ENCODE results near the gene MYLK. TPM values are rescaled to one million over a fixed set of nuclear protein-coding genes. Genes with fewer than 3 reads are reported as not detected.

Gene MYLK
- total and polyA plus RNA-seq, 4 donors: 17.1 to 158 (median 41.9) TPM

GRCh38 chr3:123564056-123564455 is 320.1 kb downstream of the MYLK start:
- Histone ChIP-seq H3K36me3 (ENCODE audit: control insufficient read depth in 4 of 4, insufficient read depth in 3 of 4, low read depth in 1 of 4, low read length in 3 of 4) (peaks cover 0 to 8% (median 4%) of the 10 kb centered on the region in 4 donors), H3K4me3 (ENCODE audit: low read depth in 1 of 3, low read length in 3 of 3) (no peak overlapping the region), H3K4me1 (ENCODE audit: control insufficient read depth in 4 of 4, insufficient read depth in 4 of 4, low read length in 3 of 4) (no peaks in the 10 kb centered on the region), H3K9ac (ENCODE audit: low read depth in 1 of 2, low read length in 2 of 2) (no peak overlapping the region), H3K27me3 (ENCODE audit: control insufficient read depth in 4 of 4, insufficient read depth in 4 of 4, low read length in 3 of 4) (no peaks in the 10 kb centered on the region), H3K9me3 (ENCODE audit: control insufficient read depth in 4 of 4, low read length in 3 of 4) (no peaks in the 10 kb centered on the region), H3K27ac (ENCODE audit: low read depth in 1 of 2, low read length in 2 of 2) (no peak overlapping the region)
- no peak for TF ChIP-seq TAF1 (conservative IDR thresholded peaks at IDR 0.05)
- TF ChIP-seq SP1 (IDR thresholded peaks at IDR 0.05): no peak
- TF ChIP-seq MAX (IDR thresholded peaks at IDR 0.05): no peak
- no peak for TF ChIP-seq RXRA (IDR thresholded peaks at IDR 0.05)
- no peak for TF ChIP-seq GABPA (IDR thresholded peaks at IDR 0.05 in 1 of 2, conservative IDR thresholded peaks at IDR 0.05 in 1 of 2)
- TF ChIP-seq FOXA1 (IDR thresholded peaks at IDR 0.05): no peak
- TF ChIP-seq JUND (IDR thresholded peaks at IDR 0.05): no peak
- no peak for TF ChIP-seq RAD21 (IDR thresholded peaks at IDR 0.05)
- TF ChIP-seq NR2F2 (IDR thresholded peaks at IDR 0.05): no peak
- no peak for TF ChIP-seq ZBTB33 (IDR thresholded peaks at IDR 0.05)
- TF ChIP-seq CTCF (IDR thresholded peaks at IDR 0.05; ENCODE audit: low read depth, low read length, missing input control): no peak
- TF ChIP-seq REST (IDR thresholded peaks at IDR 0.05): no peak
- TF ChIP-seq FOXA2 (IDR thresholded peaks at IDR 0.05): no peak
- TF ChIP-seq HNF4A (conservative IDR thresholded peaks at IDR 0.05): no peak
- TF ChIP-seq HNF4G (IDR thresholded peaks at IDR 0.05): no peak
- TF ChIP-seq YY1 (IDR thresholded peaks at IDR 0.05): no peak
- TF ChIP-seq ATF3 (IDR thresholded peaks at IDR 0.05): no peak
- WGBS: 95% methylated on average over 6 of the region's 6 CpGs
- no peak for DNase-seq (ENCODE audit: low spot score)

- TF ChIP-seq GABPA (IDR thresholded peaks at IDR 0.05 in 1 of 2, conservative IDR thresholded peaks at IDR 0.05 in 1 of 2) (no peak), CTCF (IDR thresholded peaks at IDR 0.05; ENCODE audit: low read depth, low read length, missing input control) (no peak), JUND (IDR thresholded peaks at IDR 0.05) (no peak), REST (IDR thresholded peaks at IDR 0.05) (no peak), YY1 (IDR thresholded peaks at IDR 0.05) (no peak)
- DNase-seq (ENCODE audit: low spot score): no peak
- Histone ChIP-seq H3K9ac (ENCODE audit: low read depth in 1 of 2, low read length in 2 of 2) (no peak overlapping the region), H3K4me1 (ENCODE audit: control insufficient read depth in 4 of 4, insufficient read depth in 4 of 4, low read length in 3 of 4) (no peaks in the 10 kb centered on the region), H3K27me3 (ENCODE audit: control insufficient read depth in 4 of 4, insufficient read depth in 4 of 4, low read length in 3 of 4) (no peaks in the 10 kb centered on the region), H3K4me3 (ENCODE audit: low read depth in 1 of 3, low read length in 3 of 3) (no peak overlapping the region), H3K27ac (ENCODE audit: low read depth in 1 of 2, low read length in 2 of 2) (no peak overlapping the region), H3K9me3 (ENCODE audit: control insufficient read depth in 4 of 4, low read length in 3 of 4) (no peaks in the 10 kb centered on the region), H3K36me3 (ENCODE audit: control insufficient read depth in 4 of 4, insufficient read depth in 3 of 4, low read depth in 1 of 4, low read length in 3 of 4) (peaks cover 0 to 8% (median 4%) of the 10 kb centered on the region in 4 donors)
- 98% methylated on average over 1 of the region's 1 CpG for WGBS
Observed at GRCh38 chr3:123562547-123562946, 321.6 kb downstream of the MYLK start.

All from liver (tissue), 9 donors.